ENCODE data around the gene PPP1R2C. TPM values are rescaled to one million over a fixed set of nuclear protein-coding genes. Genes with fewer than 3 reads are reported as not detected.

PPP1R2C gene
- total and polyA plus RNA-seq, 2 of the 4 experiments (the other 2 are of a cell fraction), result not detected

- Histone ChIP-seq H3K4me3 (ENCODE audit: insufficient read depth, low read depth, low read length) (no peak overlapping the region), H3K4me1 (ENCODE audit: control insufficient read depth, insufficient read depth, low read length) (peaks cover 3% of the 10 kb centered on the region), H4K20me1 (ENCODE audit: insufficient read depth, low read length) (no peaks in the 10 kb centered on the region), H2BK15ac (ENCODE audit: low read depth, low read length) (no peak overlapping the region), H2BK20ac (ENCODE audit: low read depth, low read length) (no peak overlapping the region), H3K9me3 (ENCODE audit: control insufficient read depth, insufficient read depth, low read length) (no peaks in the 10 kb centered on the region), H4K5ac (ENCODE audit: low read depth, low read length) (peak overlapping the region; percentile 40; the same call in 1 of the 2 replicates), H2BK120ac (ENCODE audit: low read depth, low read length) (no peak overlapping the region), H3K4ac (ENCODE audit: low read depth, low read length) (no peak overlapping the region), H2BK5ac (ENCODE audit: low read depth, low read length, poor library complexity, severe bottlenecking) (no peak overlapping the region), H3K27ac (ENCODE audit: insufficient read depth, low read length) (peak overlapping the region; percentile 40; the same call in 1 of the 2 replicates), H2AK5ac (ENCODE audit: low read depth, low read length) (no peak overlapping the region), H2AFZ (replicated peaks; ENCODE audit: low read length, poor library complexity) (no peak overlapping the region), H3K23ac (ENCODE audit: low read depth, low read length) (no peak overlapping the region), H2AK9ac (replicated peaks; ENCODE audit: low read depth, low read length, poor library complexity) (no peak overlapping the region), H3K56ac (ENCODE audit: extremely low read depth, insufficient read depth, low read length) (no peak overlapping the region), H3K9ac (ENCODE audit: low read depth, low read length) (no peak overlapping the region), H3K36me3 (ENCODE audit: control insufficient read depth, insufficient read depth, low read length) (no peaks in the 10 kb centered on the region), H3K18ac (ENCODE audit: low read depth, low read length) (no peak overlapping the region), H4K91ac (ENCODE audit: insufficient read depth, low read depth, low read length) (no peak overlapping the region), H3K27me3 (ENCODE audit: control insufficient read depth, insufficient read depth, low read length) (no peaks in the 10 kb centered on the region), H3K79me1 (ENCODE audit: low read depth in 1 of 2, low read length in 2 of 2) (no peaks in the 10 kb centered on the region), H3K4me2 (ENCODE audit: low read depth, low read length) (no peak overlapping the region; the same call in 1 of the 2 replicates), H3K9me1 (ENCODE audit: insufficient read depth, low read length) (no peaks in the 10 kb centered on the region), H4K8ac (ENCODE audit: low read depth in 2 of 2, low read length in 2 of 2) (no peak overlapping the region), H3K14ac (replicated peaks; ENCODE audit: low read depth, low read length) (no peak overlapping the region)
- no TSS peak for BruUV-seq (replicated peaks)
- CTCF ChIA-PET, result no interaction called here
- dilution Hi-C loops (cut with HindIII; ENCODE audit: low sequenced_read_pairs, unreplicated experiment), result no loop called here
- in situ Hi-C loops (cut with MboI; ENCODE audit: low sequenced_read_pairs), result loop anchor here (25.0 kb wide), 1 partner anchor 961 kb away; no protein-coding TSS in a partner anchor
- TF ChIP-seq RAD21 (IDR thresholded peaks at IDR 0.05; ENCODE audit: low read length), result no peak
- no peak for TF ChIP-seq RFX5 (IDR thresholded peaks at IDR 0.05; ENCODE audit: low read depth, low read length)
- TF ChIP-seq RCOR1 (IDR thresholded peaks at IDR 0.05; ENCODE audit: insufficient replicate concordance, low read length), result no peak
- no peak for TF ChIP-seq MAFK (IDR thresholded peaks at IDR 0.05; ENCODE audit: low read depth, low read length)
- TF ChIP-seq ELK1 (IDR thresholded peaks at IDR 0.05; ENCODE audit: borderline replicate concordance, low read depth, low read length), result no peak
- TF ChIP-seq USF2 (IDR thresholded peaks at IDR 0.05; ENCODE audit: low read depth, low read length), result no peak
- DNase-seq, result peak; percentile 37
- intact Hi-C loops (cut with micrococcal nuclease), result no loop called here
- POLR2A ChIA-PET (ENCODE audit: unreplicated experiment), result no interaction called here
- ATAC-seq (ENCODE audit: low read depth), result peak; percentile 49; the same call in 1 of the 2 replicates
- whole genome bisulfite sequencing, 2 experiments (ENCODE audit: extremely low coverage in 2 of 2, insufficient read length in 1 of 2), result no CpG with 5 or more reads among the region's 5 CpGs
Observed at GRCh38 chrX:42748067-42748850, 29.7 kb downstream of the PPP1R2C start.
